NCI-H2171 treated with DMSO at 0.1 percent for 48 hours (cell line): ENCODE measurements around the gene AXIN1.
"Not testable (repeated sequence)": the region's sequence is repeated elsewhere in the genome, so short reads cannot be mapped to it uniquely, and the experiment has no call there.

Source experiments
- DNase-seq: peaks from one replicate; lab custom pipeline; 2025; lab: John Stamatoyannopoulos, UW

The AXIN1 gene

DNA sequence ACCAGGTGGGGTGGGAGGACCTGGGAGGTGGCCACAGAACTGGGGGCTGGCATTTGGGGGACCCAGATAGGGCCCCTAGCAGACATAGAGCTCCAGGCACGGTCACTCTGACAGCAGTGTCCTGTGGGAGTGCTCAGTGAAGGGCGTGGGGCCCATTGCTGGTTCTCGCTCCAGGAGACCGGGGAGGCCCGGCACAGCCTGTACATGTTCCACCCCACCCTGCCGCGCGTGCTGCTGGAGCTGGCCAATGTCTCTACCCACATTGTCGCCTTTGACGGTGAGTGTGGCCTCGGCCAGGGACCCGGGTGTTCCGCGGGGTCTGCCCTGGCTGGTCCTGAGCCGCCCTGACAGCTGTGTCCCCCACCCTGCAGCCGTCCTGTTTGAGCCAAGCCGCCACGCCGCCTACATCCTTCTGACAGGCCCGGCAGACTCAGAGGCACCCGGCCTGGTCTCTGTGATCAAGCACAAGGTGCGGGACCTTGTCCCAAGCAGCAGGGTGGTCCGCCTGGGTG is 88.0 kb downstream of the AXIN1 start:
- DNase-seq = no peak

DNA sequence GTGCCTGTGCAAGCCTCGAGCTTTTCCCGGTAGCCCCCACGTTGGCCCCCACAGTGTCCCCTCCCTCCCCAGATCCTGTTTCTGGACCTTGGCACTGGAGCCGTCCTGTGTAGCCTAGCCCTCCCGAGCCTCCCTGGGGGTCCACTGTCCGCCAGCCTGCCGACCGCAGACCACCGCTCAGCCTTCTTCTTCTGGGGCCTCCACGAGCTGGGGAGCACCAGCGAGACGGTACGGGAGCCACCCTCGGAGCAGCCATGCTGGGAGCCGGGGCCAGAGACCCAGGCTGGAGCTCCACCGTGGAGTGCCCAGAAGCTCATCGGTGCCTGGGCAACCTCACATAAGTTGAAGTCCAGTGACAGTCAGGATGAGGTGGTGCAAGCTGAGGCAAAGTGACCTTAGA is 88.6 kb downstream of the AXIN1 start:
- DNase-seq = no peak

DNA sequence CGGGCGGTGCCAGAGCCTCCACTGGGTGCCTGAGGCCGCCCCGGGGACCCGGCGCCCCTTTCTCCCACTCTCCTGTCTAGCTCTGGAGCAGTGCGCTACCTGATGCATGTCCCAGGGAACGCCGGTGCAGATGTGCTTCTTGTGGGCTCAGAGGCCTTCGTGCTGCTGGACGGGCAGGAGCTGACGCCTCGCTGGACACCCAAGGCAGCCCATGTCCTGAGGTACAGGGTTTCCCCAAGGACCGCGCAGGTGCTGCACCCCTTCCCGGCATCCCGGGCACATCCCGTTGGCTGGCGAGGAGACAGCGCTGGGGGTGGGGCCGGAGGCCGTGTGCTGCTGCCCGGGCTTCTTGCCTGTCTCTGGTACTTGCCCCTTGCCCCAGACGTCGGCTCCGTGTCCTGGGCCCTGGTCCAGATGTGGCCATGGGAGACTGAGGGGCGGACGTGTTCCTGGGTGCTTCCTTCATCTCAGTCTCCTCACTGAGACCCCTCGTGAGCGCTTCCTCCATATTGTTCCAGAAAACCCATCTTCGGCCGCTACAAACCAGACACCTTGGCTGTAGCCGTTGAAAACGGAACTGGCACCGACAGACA is 89.2 kb downstream of the AXIN1 start:
- DNase-seq = no peak

DNA sequence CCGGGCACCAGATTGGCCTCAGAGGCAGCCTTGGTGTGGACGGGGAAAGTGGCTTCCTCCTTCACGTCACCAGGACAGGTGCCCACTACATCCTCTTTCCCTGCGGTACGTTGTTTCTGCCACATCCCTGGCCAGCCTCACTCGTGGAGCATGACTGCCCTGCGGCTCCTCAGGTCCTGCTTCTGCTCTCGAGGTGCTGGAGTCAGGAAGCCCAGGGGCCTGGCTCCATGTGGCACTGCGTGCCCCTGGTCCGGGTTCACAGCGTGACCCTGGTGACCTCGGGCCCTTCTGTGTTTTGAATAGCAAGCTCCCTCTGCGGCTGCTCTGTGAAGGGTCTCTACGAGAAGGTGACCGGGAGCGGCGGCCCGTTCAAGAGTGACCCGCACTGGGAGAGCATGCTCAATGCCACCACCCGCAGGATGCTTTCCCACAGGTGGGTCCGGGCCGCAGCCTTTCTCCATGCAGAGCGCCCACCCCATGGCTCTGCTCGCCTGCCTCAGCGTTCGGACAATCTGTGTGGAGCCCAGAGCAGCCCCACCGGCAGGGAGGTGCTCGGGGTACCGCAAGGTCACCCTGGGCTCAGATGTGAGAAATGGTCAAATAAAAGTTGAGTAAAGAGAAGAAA is 90.3 kb downstream of the AXIN1 start:
- DNase-seq = no peak

DNA sequence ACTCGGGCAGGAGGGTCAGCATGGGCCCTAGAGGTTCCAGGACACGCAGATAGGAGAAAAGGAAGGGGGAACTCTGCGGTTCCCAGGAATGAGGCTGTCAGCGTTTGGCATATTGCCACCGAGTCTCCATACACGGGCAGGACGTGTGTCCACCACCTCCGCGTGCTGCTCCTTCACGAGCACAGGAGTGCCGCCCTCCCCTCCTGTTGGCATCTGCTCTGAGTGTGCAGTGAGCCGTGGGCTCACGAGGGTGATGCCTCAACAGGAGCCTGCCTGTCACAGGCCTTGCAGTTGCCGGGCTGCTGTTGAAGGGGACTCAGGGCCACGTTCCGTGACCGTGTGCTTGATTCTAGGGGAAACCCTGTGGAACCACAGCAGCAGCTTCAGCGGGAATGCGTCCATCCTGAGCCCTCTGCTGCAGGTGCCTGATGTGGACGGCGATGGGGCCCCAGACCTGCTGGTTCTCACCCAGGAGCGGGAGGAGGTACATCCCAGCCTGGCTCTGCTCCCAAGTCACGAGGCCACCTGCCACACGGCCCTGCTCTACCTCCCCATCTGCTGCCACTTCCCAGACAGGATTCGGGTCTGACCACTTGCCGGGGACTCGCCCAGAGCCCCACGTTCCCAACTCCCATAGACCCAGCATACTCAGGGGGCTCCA is 91.4 kb downstream of the AXIN1 start:
- peak; percentile 78 for DNase-seq

DNA sequence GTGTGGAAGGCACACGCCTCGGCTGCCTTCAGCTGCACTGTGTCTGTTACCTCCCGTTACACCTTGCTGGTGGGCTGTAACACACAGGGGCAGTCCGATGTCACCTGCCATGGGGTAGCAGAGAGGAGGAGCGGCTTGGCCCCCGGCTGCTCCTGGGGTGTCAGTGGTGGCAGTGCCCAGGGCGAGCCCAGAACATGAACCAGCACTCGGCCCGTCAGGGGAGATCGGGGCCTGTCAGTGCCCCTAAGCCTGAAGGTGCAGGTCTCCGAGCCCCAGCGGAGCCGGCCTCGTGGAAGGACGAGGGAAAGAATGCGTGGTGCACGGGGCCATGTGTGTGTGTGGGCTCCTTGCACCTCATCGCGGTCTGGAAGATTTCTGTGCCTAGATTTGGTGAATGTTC is 92.2 kb downstream of the AXIN1 start:
- no peak for DNase-seq

DNA sequence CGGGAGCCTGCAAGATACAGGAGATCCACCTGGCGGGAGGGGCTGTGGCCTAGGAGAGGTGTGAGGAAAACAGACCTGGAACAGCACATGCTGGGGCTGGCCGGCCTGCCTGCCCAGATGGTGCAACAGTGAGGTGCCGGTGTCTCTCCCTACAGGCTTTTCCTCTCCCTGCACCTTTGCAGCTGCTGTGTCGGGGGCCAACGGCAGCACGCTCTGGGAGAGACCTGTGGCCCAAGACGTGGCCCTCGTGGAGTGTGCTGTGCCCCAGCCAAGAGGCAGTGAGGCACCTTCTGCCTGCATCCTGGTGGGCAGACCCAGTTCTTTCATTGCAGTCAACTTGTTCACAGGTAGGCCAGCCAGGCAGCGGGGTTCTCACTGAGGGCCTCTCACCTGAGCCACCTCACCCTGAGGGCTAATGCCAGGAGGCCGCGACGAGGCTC is 92.7 kb downstream of the AXIN1 start:
- DNase-seq = peak; percentile 61

DNA sequence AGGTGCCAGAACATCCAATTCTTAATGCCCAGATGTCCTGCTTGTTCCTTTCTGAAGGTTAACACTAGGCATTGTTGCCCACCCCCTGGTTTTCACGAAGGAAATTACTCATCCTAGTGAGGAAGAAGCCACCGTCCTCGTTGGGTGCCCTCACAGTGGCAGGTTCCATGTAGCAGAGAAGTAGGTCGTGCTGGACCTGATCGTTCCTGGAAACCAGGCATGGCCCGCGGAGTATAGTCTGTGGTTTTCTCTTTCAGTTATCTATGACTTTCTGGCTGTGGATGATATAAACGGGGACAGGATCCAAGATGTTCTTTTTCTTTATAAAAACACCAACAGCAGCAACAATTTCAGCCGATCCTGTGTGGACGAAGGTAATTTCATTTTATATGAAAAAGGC is 93.3 kb downstream of the AXIN1 start:
- no peak for DNase-seq

DNA sequence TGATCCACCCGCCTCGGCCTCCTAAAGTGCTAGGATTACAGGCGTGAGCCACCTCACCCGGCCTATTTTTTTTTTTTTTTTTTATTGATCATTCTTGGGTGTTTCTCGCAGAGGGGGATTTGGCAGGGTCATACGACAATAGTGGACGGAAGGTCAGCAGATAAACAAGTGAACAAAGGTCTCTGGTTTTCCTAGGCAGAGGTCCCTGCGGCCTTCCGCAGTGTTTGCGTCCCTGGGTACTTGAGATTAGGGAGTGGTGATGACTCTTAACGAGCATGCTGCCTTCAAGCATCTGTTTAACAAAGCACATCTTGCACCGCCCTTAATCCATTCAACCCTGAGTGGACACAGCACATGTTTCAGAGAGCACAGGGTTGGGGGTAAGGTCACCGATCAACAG is 94.4 kb downstream of the AXIN1 start:
- not testable (repeated sequence) for DNase-seq

DNA sequence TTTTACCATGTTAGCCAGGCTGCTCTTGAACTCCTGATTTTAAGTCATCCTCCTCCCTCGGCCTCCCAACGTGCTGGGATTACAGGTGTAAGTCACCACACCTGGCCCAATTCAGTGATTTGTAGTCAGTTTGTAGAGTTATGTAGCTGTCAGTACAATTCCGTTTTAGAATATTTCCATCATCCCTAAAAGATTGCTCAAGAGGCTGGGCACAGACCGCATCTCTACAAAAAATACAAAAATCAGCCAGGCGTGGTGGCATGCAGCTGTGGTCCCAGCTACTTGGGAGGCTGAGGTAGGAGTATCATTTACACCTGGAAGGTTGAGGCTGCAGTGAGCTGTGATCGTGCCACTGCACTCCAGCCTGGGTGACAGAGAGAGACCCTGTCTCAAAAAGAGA is 97.3 kb downstream of the AXIN1 start:
- no peak for DNase-seq

DNA sequence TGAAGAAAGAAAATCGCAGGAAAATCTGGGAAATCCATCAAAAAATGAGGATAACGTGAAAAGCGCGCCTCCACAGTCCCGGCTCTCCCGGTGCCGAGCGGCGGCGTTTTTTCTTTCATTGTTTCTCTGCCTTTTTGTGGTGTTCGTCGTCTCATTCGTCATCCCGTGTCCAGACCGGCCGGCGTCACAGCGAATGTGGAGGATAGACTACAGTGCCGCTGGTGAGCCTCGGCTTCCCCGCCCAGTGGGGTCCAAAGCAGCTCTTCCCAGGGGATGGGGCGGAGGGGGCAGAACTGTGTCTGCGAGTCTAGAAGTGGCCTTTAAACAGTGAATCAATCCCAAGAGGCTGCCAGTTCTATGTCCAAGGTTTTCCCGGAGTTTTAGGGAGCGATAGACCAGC is 98.1 kb downstream of the AXIN1 start:
- DNase-seq = no peak

DNA sequence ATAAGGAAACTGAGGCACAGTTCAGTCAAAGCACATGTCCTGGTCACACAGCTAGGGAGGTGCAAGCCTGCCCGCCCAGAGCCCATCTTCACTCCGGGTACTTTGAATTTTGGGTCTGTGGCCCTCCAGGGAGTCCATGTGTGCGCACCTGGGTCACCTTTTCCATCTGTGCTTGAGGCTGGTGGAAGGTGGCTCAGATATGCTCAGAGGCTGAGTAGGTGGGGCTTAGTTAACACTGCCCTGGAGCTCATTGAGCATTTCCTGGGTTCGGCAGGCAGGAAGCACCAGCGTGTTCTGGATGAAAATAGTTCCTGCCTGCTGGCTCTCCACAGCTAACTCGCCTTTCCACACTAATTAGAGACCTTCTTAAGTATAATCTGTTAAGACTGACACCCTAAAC is 98.7 kb downstream of the AXIN1 start:
- no peak for DNase-seq

DNA sequence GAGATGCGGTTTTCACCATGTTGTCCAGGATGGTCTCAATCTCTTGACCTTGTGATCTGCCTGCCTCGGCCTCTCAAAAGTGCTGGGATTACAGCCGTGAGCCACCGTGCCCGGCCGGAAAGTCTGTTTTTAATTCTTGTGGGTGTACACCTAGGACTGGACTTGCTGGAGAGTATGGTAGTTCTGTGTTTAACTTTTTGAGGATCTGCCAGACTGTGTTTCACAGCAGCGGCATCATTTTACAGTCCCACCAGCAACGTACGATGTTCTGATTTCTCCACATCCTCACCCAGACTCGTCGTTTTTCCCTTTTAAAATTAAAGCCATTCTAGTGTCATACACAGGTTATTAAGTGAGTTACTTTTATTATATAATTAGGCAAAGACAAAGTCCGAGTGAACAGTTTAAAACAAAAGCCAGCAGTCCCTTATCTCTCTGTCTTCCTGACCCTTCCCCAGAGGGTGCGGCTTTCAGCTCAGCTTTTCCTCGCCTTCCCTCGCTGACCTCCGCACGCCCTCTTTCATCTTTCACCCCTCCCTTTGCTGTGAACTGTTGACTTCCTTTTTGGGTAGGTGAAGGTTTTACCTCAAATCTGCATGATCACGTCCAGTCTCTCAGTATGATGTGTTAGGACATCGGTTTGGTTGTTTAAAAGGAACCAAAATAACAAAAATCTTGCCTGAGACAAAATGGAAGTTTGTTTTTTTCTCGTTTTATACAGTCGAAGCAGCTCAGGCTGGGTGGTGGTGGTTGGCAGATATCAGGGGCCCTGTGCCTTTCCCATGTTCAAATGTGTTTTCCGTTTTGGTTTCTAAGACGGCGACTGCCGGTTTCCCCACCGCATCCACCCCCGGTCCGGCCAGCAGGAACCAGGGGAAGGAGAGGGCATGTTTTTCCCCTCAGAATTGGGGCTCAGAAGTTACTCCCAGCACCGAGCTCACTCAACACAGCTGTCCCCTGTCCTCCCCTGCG is 99.9 kb downstream of the AXIN1 start:
- no peak for DNase-seq

DNA sequence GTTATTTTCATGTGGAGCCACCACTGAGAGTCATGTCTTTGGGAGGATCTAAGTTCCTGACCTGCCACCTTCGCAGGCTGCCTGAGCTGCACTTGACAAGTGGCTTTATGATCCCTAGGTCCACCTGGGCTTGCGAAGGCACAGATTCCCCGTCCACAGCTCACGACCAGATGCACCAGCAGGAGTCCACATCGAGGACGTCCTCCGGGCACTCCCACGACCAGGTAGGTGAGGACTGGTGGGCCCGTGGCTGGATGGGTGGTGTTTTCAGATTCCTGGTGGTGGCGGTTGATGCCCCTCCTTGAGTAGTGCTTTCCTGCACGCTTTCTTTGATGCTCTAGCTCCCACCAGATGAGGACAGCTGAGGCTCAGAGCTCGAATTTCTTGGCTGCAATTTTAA is 103.1 kb downstream of the AXIN1 start:
- no peak for DNase-seq

DNA sequence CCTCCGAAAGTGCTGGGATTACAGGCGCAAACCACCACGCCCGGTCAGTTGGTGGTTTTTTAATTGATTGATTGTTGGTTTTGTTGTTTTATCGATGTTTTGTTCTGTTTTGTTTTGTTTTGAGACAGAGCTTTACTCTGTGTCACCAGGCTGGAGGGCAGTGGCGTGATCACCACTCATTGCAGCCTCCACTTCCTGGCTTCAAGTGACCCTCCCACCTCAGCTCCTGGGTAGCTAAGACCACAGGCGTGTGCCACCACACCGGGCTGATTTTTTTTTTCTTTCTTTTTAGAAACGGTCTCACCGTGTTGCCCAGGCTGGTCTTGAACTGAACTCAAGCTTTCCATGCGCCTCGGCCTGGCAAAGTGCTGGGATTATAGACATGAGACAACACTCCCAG is 105.5 kb downstream of the AXIN1 start:
- DNase-seq = no peak

DNA sequence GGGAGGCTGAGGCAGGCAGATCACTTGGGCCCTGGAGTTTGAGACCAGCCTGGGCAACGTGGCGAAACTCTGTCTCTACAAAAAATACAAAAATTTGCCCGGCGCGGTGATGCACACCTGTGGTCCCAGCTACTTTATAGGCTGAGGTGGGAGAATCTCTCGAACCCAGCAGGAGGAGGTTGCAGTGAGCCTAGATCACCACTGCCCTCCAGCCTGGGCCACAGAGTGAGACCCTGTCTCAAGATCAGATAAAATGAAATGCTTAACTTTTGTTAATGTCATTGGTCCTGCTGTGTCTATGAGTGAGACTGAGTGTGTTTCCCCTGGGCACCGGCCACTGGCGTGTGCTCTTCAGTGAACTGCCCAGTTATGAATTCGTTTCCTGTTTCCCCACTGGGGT is 107.4 kb downstream of the AXIN1 start:
- DNase-seq = no peak

DNA sequence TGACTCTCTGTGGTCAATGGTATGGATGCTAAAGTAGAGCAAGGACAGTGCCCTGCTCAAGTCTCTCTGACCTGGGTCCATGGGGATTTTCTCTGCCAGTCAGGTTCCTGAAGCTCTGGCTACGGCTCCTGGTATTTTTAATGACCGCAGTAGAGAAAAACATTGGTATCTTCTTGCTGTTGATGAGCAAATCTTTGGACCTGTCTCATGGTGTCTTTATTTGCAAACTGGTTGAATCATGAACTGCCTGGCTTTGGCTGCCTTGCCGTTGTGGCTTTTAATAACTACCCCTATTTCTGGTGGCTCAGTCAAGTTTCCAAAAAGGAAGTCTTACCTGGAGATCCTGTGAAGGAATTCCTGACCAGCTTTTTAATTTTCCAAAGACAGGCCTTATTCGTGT is 109.2 kb downstream of the AXIN1 start:
- no peak for DNase-seq

DNA sequence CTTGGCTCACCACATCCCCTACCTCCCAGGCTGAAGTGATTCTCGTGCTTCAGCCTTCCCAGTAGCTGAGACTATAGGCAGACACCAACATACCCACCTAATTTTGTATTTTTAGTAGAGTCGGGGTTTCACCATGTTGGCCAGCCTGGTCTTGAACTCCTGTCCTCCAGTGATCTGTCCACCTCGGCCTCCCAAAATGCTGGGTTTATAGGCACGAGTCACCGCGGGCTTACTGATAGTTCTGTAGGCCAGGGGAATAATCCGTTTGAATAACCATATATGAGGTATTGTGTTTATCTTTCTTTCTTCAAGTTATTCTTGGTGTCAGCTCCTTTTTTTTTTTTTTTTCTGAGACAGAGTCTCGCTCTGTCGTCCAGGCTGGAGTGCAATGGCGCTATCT is 110.2 kb downstream of the AXIN1 start:
- DNase-seq = no peak

DNA sequence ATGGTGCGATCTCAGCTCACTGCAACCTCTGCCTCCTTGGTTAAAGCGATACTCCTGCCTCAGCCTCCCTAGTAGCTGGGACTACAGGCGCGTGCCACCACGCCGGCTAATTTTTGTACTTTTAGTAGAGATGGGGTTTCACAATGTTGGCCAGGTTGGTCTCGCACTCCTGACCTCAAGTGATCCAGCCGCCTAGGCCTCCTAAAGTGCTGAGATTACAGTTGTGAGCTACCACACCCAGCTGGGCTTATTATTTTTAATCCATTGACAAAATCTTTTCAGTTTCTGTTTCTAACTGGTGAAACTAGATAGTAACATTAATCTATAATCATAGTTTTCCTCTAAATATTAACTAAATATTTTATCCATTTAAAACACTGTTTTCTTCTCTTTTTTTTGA is 112.0 kb downstream of the AXIN1 start:
- no peak for DNase-seq

DNA sequence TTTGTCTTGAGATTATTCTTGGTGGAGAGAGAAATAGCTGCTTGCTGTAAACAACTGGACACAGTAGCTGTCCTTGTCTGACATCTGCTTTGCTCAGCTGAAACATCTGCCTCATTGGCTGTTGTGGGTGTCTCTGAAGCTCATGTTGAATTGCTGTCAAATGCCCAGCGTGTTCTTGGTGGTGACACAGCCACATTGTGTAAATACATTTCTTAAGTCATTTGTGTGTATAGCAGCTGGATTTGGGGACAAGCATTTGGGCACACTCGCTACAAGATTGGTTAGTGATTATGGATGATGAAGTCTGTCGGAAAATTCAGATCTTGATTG is 112.6 kb downstream of the AXIN1 start:
- no peak for DNase-seq
